HG02763 (cell line): ENCODE measurements around the gene SPDYE11.
"Not testable (repeated sequence)": the region's sequence is repeated elsewhere in the genome, so short reads cannot be mapped to it uniquely, and the experiment has no call there.

Experiments
- ATAC-seq: cut with Tn5 transposase; IDR thresholded peaks from one replicate; pipeline ENCODE4 v1.9.1; 2021; ENCODE audit warnings: mild to moderate bottlenecking, moderate library complexity; ENCODE audit not compliant: unreplicated experiment

SPDYE11 gene

GRCh38 chr7:73057811-73058210 is at the start of gene SPDYE11:
SPDYE11 (minus strand) TSS chr7:73057911; CDS start chr7:73056111, 1,800 bp downstream.
- ATAC-seq = not testable (repeated sequence)

- not testable (repeated sequence) for ATAC-seq
These were observed 28.2 kb upstream of the SPDYE11 start, which contains the start of gene SPDYE9 for GRCh38 chr7:73085938-73086337. SPDYE9 (minus strand) TSS chr7:73086038; CDS start chr7:73084238, 1,800 bp downstream.

GRCh38 chr7:73029666-73030065 is 28.0 kb downstream of the SPDYE11 start, which contains the start of gene SPDYE8:
SPDYE8 (minus strand) TSS chr7:73029766; CDS start chr7:73027966, 1,800 bp downstream.
- not testable (repeated sequence) for ATAC-seq

DNA sequence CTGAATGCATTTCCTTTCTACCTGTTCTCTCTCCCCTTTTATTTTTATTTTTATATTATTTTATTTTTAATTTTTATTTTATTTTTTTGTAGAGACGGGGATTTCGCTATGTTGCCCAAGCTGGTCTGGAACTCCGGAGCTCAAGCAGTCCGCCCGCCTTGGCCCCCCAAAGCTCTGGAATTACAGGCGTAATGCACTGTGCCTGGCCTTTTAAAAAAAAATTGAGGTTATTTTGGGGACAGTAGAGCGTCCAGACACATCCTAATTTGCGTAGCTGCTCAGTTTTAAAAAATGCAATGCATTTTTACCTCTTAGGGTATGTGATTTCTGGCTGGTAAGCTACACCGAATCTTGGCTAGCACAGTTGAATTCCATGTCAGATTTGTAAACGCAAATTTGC is 51.2 kb downstream of the SPDYE11 start:
- ATAC-seq = not testable (repeated sequence)

GRCh38 chr7:73005693-73006447 is 51.8 kb downstream of the SPDYE11 start:
- ATAC-seq = peak; percentile 88

GRCh38 chr7:73005356-73005692 is 52.4 kb downstream of the SPDYE11 start:
- peak; percentile 87 for ATAC-seq

GRCh38 chr7:72997887-72998468 is 59.7 kb downstream of the SPDYE11 start:
- ATAC-seq = not testable (repeated sequence)
